K562 (cell line): Measurements from ENCODE around the gene N4BP2. TPM values are rescaled to one million over a fixed set of nuclear protein-coding genes. Genes with fewer than 3 reads are reported as not detected.
"Not testable (repeated sequence)": the region's sequence is repeated elsewhere in the genome, so short reads cannot be mapped to it uniquely, and the experiment has no call there.

Experiments
- ATAC-seq: fragments of 200-7000 bp; cut with Tn5 transposase; 3 replicates; pipeline ENCODE4 v1.9.1; 2020; ENCODE audit warnings: moderate library complexity
- BruUV-seq: library from RNA; stranded (reverse); fragments of 400-500 nt; replicated peaks from 2 replicates; lab custom pipeline; 2021; lab: Mats Ljungman, UMichigan
- CTCF ChIA-PET: fragments of 300-600 bp; formaldehyde crosslinking; extraction: SDS; loops from one replicate; lab custom pipeline; 2021; ENCODE audit warnings: low intra/inter-chr PET ratio; lab: Yijun Ruan, JAX
- POLR2A ChIA-PET: fragments of 300-600, 350-650 bp; sonication (Branson Sonifier 250); formaldehyde crosslinking; extraction: SDS; loops from one replicate; lab custom pipeline; 2021; ENCODE audit warnings: antibody characterized with exemption, inconsistent platforms; lab: Yijun Ruan, JAX
- DNase-seq, 4 experiments: peaks; one replicate each; pipeline versions ENCODE4 v3.0.0 to v3.0.0-alpha.2; 2011 to 2018; ENCODE audit warnings: low spot score in 3 of 4, mixed read lengths in 3 of 4; ENCODE audit errors: extremely low read depth in 1 of 4
- FAIRE-seq: peaks from 2 replicates; lab custom pipeline; 2011; peaks lifted over from hg19 to GRCh38; lab: Jason Lieb, UNC
- H2AFZ ChIP-seq: 2 replicates; pipeline ENCODE4 v1.6.0; 2011; ENCODE audit warnings: low read depth, low read length, control low read depth, inconsistent platforms
- H3K27ac ChIP-seq: fragments of 200-600 bp; 3 replicates; pipeline ENCODE4 v1.8.0; 2011; ENCODE audit warnings: low read depth, mild to moderate bottlenecking, control low read depth, inconsistent platforms, low read length, moderate library complexity, mixed read lengths; ENCODE audit errors: extremely low read depth
- H3K27me3 ChIP-seq, 2 experiments: fragments of 300-600 bp in 1 of 2; 2 replicates in 1 of 2; 3 replicates in 1 of 2; pipeline versions ENCODE4 v1.6.0 to v1.8.0; 2011; ENCODE audit warnings: inconsistent platforms in 2 of 2, low read length in 2 of 2, mild to moderate bottlenecking in 1 of 2, mixed read lengths in 1 of 2, moderate library complexity in 1 of 2; ENCODE audit not compliant: control insufficient read depth in 2 of 2, insufficient read depth in 2 of 2
- H3K36me3 ChIP-seq: fragments of 300-600 bp; 3 replicates; pipeline ENCODE4 v1.8.0; 2011; ENCODE audit warnings: mild to moderate bottlenecking, low read length, inconsistent platforms; ENCODE audit not compliant: control insufficient read depth, insufficient read depth
- H3K4me1 ChIP-seq, 2 experiments: fragments of 200-600 bp in 1 of 2; replicated peaks in 1 of 2; 2 replicates in 1 of 2; 3 replicates in 1 of 2; pipeline versions ENCODE4 v1.5.1 to v1.8.0; 2011; ENCODE audit warnings: inconsistent platforms in 2 of 2, low read length in 2 of 2, mild to moderate bottlenecking in 1 of 2, mixed read lengths in 1 of 2, moderate library complexity in 1 of 2; ENCODE audit not compliant: control insufficient read depth in 2 of 2, insufficient read depth in 2 of 2
- H3K4me2 ChIP-seq: 2 replicates; pipeline ENCODE4 v1.6.1; 2011; ENCODE audit warnings: low read length, control low read depth, inconsistent platforms, mixed read lengths; ENCODE audit not compliant: insufficient read depth
- H3K4me3 ChIP-seq: fragments of 200-600 bp; sonication (generic), shearing (Covaris generic); 2 replicates; pipeline ENCODE4 v1.5.1; 2016; ENCODE audit warnings: control low read depth, inconsistent platforms
- H3K79me2 ChIP-seq: fragments of 200-600 bp; 3 replicates; pipeline ENCODE4 v1.8.0; 2011; ENCODE audit warnings: low read length, inconsistent platforms; ENCODE audit not compliant: control insufficient read depth, insufficient read depth
- H3K9ac ChIP-seq, 2 experiments: 2 replicates each; pipeline versions ENCODE4 v1.6.0 to v1.6.1; 2011; ENCODE audit warnings: low read depth in 2 of 2, low read length in 2 of 2, control low read depth in 1 of 2, inconsistent platforms in 1 of 2, mild to moderate bottlenecking in 1 of 2, mixed read lengths in 1 of 2; ENCODE audit not compliant: insufficient read depth in 1 of 2
- H3K9me1 ChIP-seq: one replicate; pipeline ENCODE4 v1.6.0; 2011; ENCODE audit warnings: inconsistent platforms, mild to moderate bottlenecking, low read length, moderate library complexity; ENCODE audit not compliant: control insufficient read depth, insufficient read depth
- H3K9me3 ChIP-seq: replicated peaks from 2 replicates; pipeline ENCODE4 v1.5.1; 2011; ENCODE audit warnings: low read depth, low read length, inconsistent platforms; ENCODE audit not compliant: control insufficient read depth, insufficient read depth
- H4K20me1 ChIP-seq: replicated peaks from 2 replicates; pipeline ENCODE4 v1.6.1; 2011; ENCODE audit warnings: low read length, inconsistent platforms, mixed read lengths; ENCODE audit not compliant: control insufficient read depth, insufficient read depth
- CEBPB ChIP-seq: fragments of 450-650 bp; IDR thresholded peaks from 2 replicates; pipeline ENCODE4 v1.6.1; 2016; ENCODE audit warnings: missing genetic modification characterization, missing compliant biosample characterization
- ILK ChIP-seq: fragments of 450-650 bp; IDR thresholded peaks from 2 replicates; pipeline ENCODE4 v1.6.1; 2016; ENCODE audit warnings: missing genetic modification characterization, low read depth, mild to moderate bottlenecking, missing compliant biosample characterization, moderate library complexity, borderline replicate concordance
- NR4A1 ChIP-seq, 2 experiments: fragments of 250-450 bp in 1 of 2; fragments of 450-650 bp in 1 of 2; sonication (Bioruptor Pico) in 1 of 2; IDR thresholded peaks; 2 replicates each; pipeline versions ENCODE4 v1.4.0 to v1.6.1; 2016 to 2020; ENCODE audit warnings: mild to moderate bottlenecking in 2 of 2, missing compliant biosample characterization in 1 of 2, missing genetic modification characterization in 1 of 2, moderate library complexity in 1 of 2
- ZNF274 ChIP-seq: IDR thresholded peaks from 2 replicates; pipeline ENCODE4 v1.6.1; 2011; ENCODE audit warnings: low read depth, mild to moderate bottlenecking, low read length, moderate library complexity, borderline replicate concordance
- WGBS: fragments of 100-300 bp; shearing (Covaris generic); methylation state at CpG from one replicate; pipeline ENCODE4 v1.1.6; 2016; ENCODE audit warnings: low coverage, mixed read lengths; ENCODE audit not compliant: insufficient coverage; ENCODE audit errors: missing lambda C conversion rate; 5-methylcytosine and 5-hydroxymethylcytosine counted together
- in situ Hi-C: fragments of 300-500 bp; cut with MboI; formaldehyde crosslinking; loops from 4 replicates; pipeline ENCODE4 v1.15.0; 2018; ENCODE audit warnings: inconsistent platforms, mixed read lengths
- intact Hi-C: fragments of 100-400 bp; cut with micrococcal nuclease; formaldehyde crosslinking; loops from 2 replicates; pipeline ENCODE4 v1.14.2; 2022
- polyA plus RNA-seq, 8 experiments: library from polyadenylated mRNA; depleted of rRNA in 4 of 8; stranded (reverse) in 5 of 8; unstranded in 3 of 8; fragments of >200 nt; fragmentation: Nextera tagmentation in 2 of 8; fragmentation: Illumina TruSeq in 1 of 8; extraction: Ambion mirVana in 2 of 8; extraction: Trizol in 1 of 8; gene quantifications; 2 replicates each; pipeline versions ENCODE4 v1.2.1 to v1.2.3, GENCODE V29; 2011 to 2014; ENCODE audit warnings: inconsistent platforms in 1 of 8, missing spikeins in 1 of 8
- total RNA-seq, 7 experiments: library from RNA; depleted of rRNA in 6 of 7; stranded (reverse); fragments of >200 nt in 6 of 7; fragmentation: Illumina TruSeq in 2 of 7; extraction: Trizol in 2 of 7; gene quantifications; 2 replicates each; pipeline versions ENCODE4 v1.2.1 to v1.2.3, GENCODE V29; 2011 to 2021; ENCODE audit warnings: low replicate concordance in 1 of 7

N4BP2 gene
- total and polyA plus RNA-seq, 9 of the 15 experiments (the other 6 are each of a cell fraction or from before 2014, with no cell fraction given): 2.7 to 12.6 (median 7.6) TPM

DNA sequence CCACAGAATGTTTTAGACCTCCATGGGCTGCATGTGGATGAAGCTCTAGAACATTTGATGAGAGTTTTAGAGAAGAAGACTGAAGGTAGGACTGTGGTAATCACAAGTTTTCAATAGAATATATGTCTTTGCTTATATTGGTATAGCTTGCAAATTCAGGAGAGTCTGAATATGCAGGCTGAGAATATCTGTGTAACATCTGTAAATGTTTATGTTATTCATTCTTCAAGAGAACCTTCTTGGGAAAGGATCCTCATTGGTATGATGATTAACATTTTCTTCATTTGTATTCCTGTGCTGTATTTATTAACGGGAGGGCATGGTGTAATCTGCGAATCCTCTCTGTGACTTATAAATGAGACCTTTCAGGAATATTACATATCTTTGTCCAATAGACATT, 88.1 kb downstream of the N4BP2 start (continued):
- TF ChIP-seq CEBPB (tag) (no peak), ILK (tag) (no peak), ZNF274 (no peak), NR4A1 (CRISPR knock-in tag; IDR thresholded peaks at IDR 0.05) (no peak), NR4A1 (tag; IDR thresholded peaks at IDR 0.05) (no peak)

DNA sequence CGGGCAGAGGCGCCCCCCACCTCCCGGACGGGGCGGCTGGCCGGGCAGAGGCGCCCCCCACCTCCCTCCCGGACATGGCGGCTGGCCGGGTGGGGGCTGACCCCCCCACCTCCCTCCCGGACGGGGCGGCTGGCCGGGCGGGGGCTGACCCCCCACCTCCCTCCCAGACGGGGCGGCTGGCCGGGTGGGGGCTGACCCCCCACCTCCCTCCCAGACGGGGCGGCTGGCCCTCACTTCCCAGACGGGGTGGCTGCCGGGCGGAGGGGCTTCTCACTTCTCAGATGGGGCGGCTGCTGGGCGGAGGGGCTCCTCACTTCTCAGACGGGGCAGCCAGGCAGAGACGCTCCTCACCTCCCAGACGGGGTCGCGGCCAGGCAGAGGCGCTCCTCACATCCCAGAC, 90.8 kb downstream of the N4BP2 start:
- H3K9me3 ChIP-seq, intact Hi-C loops, H2AFZ ChIP-seq, H3K27me3 ChIP-seq, BruUV-seq, H3K4me1 ChIP-seq, H3K9ac ChIP-seq, H3K27ac ChIP-seq, H3K4me3 ChIP-seq, DNase-seq, ATAC-seq, H3K79me2 ChIP-seq, FAIRE-seq, POLR2A ChIA-PET, CTCF ChIA-PET, H3K4me2 ChIP-seq, H3K9me1 ChIP-seq, in situ Hi-C loops, H4K20me1 ChIP-seq: not testable (repeated sequence)
- no CpG with 5 or more reads among the region's 31 CpGs for WGBS
- peaks cover 14% of the 10 kb centered on the region; the same call in 2 of the 3 replicates for H3K36me3 ChIP-seq
